22Rv1 (cell line): ENCODE data around the gene VSIR.

Experiments used
- ZFX ChIP-seq: fragments of 450-650 bp; IDR thresholded peaks from 2 replicates; pipeline ENCODE4 v1.6.1; 2017; ENCODE audit warnings: antibody characterized with exemption, borderline replicate concordance
- TF ChIP-seq, protein P1 (sequence below): fragments of 450-650 bp; IDR thresholded peaks from 2 replicates; pipeline ENCODE4 v1.5.1; 2017; ENCODE audit warnings: mild to moderate bottlenecking

DNA sequence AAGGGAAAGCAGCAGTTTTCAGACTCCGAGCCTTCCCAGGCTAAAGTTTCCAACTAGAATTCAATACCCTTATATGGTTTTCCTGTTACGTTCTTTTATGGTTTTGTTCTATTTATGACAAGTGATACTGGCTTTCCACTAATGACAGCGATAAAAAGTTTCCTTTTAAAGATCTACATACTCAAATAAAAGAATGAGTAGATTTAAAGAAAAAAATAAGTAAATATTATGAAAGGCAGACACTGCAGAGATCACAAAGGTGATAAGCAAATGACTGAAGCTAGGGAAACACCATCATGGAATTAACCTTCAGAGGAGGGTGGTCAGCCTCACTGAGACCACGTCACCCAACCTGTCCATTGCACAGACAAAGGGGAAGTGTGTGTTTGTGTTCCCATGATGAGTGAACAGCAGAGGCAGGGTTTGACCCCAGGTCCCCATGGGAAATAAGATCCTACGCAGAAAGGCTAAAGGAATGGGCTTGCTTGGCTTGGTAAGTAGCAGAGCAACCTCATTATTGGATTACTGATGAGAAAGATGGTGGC is 4.0 kb downstream of the VSIR start:
- TF ChIP-seq, protein P1, sequence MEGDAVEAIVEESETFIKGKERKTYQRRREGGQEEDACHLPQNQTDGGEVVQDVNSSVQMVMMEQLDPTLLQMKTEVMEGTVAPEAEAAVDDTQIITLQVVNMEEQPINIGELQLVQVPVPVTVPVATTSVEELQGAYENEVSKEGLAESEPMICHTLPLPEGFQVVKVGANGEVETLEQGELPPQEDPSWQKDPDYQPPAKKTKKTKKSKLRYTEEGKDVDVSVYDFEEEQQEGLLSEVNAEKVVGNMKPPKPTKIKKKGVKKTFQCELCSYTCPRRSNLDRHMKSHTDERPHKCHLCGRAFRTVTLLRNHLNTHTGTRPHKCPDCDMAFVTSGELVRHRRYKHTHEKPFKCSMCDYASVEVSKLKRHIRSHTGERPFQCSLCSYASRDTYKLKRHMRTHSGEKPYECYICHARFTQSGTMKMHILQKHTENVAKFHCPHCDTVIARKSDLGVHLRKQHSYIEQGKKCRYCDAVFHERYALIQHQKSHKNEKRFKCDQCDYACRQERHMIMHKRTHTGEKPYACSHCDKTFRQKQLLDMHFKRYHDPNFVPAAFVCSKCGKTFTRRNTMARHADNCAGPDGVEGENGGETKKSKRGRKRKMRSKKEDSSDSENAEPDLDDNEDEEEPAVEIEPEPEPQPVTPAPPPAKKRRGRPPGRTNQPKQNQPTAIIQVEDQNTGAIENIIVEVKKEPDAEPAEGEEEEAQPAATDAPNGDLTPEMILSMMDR: no peak
- TF ChIP-seq ZFX: no peak
